GM21576 (cell line): ENCODE results near the gene BRAT1.

Source experiments
- ATAC-seq: cut with Tn5 transposase; IDR thresholded peaks from one replicate; pipeline ENCODE4 v1.9.1; 2021; ENCODE audit warnings: mild to moderate bottlenecking, moderate library complexity; ENCODE audit not compliant: unreplicated experiment

Gene BRAT1

GRCh38 chr7:2500701-2501100 is 54.6 kb downstream of the BRAT1 start:
- ATAC-seq, result no peak

- no peak for ATAC-seq
Observed at GRCh38 chr7:2499719-2500430, 55.4 kb downstream of the BRAT1 start.

GRCh38 chr7:2499181-2499580 is 56.1 kb downstream of the BRAT1 start:
- ATAC-seq, result no peak

- ATAC-seq, result no peak
Observed at GRCh38 chr7:2498708-2499107, 56.6 kb downstream of the BRAT1 start.

- no peak for ATAC-seq
Observed at GRCh38 chr7:2497500-2498336, 57.6 kb downstream of the BRAT1 start.

- ATAC-seq, result no peak
Observed at GRCh38 chr7:2497065-2497464, 58.3 kb downstream of the BRAT1 start.

GRCh38 chr7:2496375-2496774 is 58.9 kb downstream of the BRAT1 start:
- no peak for ATAC-seq

GRCh38 chr7:2495418-2496299 is 59.7 kb downstream of the BRAT1 start:
- ATAC-seq, result no peak

GRCh38 chr7:2494191-2495130 is 60.9 kb downstream of the BRAT1 start:
- no peak for ATAC-seq

GRCh38 chr7:2493205-2494164 is 61.8 kb downstream of the BRAT1 start:
- ATAC-seq, result no peak

- ATAC-seq, result no peak
Observed at GRCh38 chr7:2492038-2492437, 63.3 kb downstream of the BRAT1 start.

GRCh38 chr7:2490181-2490651 is 65.1 kb downstream of the BRAT1 start:
- no peak for ATAC-seq

GRCh38 chr7:2488681-2489080 is 66.6 kb downstream of the BRAT1 start:
- ATAC-seq, result no peak

- no peak for ATAC-seq
Observed at GRCh38 chr7:2488272-2488645, 67.1 kb downstream of the BRAT1 start.
